Astrocyte of the cerebellum (primary cell): ENCODE measurements around the gene DMRT2.

Source experiments
- DNase-seq: peaks from one replicate; pipeline ENCODE4 v3.0.0-alpha.2; 2011; ENCODE audit warnings: low read depth
- H3K4me3 ChIP-seq: 2 replicates; pipeline ENCODE4 v1.5.1; 2011; ENCODE audit warnings: mild to moderate bottlenecking, low read depth, low read length, moderate library complexity
- CTCF ChIP-seq: IDR thresholded peaks from 2 replicates; pipeline ENCODE4 v1.5.1; 2012; ENCODE audit warnings: low read length, low read depth, moderate library complexity, mild to moderate bottlenecking; ENCODE audit errors: missing control alignments
- in situ Hi-C: cut with HindIII; loops from 2 replicates; pipeline ENCODE4 v1.10.0; 2017; ENCODE audit warnings: low sequenced_read_pairs

Gene DMRT2

GRCh38 chr9:1025131-1025530 is 25.0 kb upstream of the DMRT2 start:
- no peak for DNase-seq
- in situ Hi-C loops = no loop called here
- no peak for TF ChIP-seq CTCF
- no peak overlapping the region for H3K4me3 ChIP-seq

GRCh38 chr9:1026219-1026618 is 23.9 kb upstream of the DMRT2 start:
- in situ Hi-C loops = no loop called here
- no peak overlapping the region for H3K4me3 ChIP-seq
- no peak for TF ChIP-seq CTCF
- no peak for DNase-seq

- DNase-seq = no peak
- no peak overlapping the region for H3K4me3 ChIP-seq
- no peak for TF ChIP-seq CTCF
- in situ Hi-C loops = no loop called here
Observed at GRCh38 chr9:1028501-1029190, 21.5 kb upstream of the DMRT2 start.

GRCh38 chr9:1031951-1032601 is 18.1 kb upstream of the DMRT2 start:
- in situ Hi-C loops = no loop called here
- no peak for TF ChIP-seq CTCF
- DNase-seq = no peak
- H3K4me3 ChIP-seq = no peak overlapping the region

- TF ChIP-seq CTCF = no peak
- in situ Hi-C loops = no loop called here
- no peak for DNase-seq
- no peak overlapping the region for H3K4me3 ChIP-seq
Observed at GRCh38 chr9:1034271-1034670, 15.9 kb upstream of the DMRT2 start.

- no peak overlapping the region for H3K4me3 ChIP-seq
- in situ Hi-C loops = no loop called here
- DNase-seq = no peak
- TF ChIP-seq CTCF = no peak
Observed at GRCh38 chr9:1039589-1039988, 10.6 kb upstream of the DMRT2 start.

GRCh38 chr9:1042466-1042865 is 7.7 kb upstream of the DMRT2 start:
- H3K4me3 ChIP-seq = no peak overlapping the region
- in situ Hi-C loops = no loop called here
- DNase-seq = no peak

More at GRCh38 chr9:1042466-1042865, 7.7 kb upstream of the DMRT2 start:
- TF ChIP-seq CTCF = peak; percentile 9
